ENCODE data around the gene FYCO1. TPM values are rescaled to one million over a fixed set of nuclear protein-coding genes. Genes with fewer than 3 reads are reported as not detected.

The FYCO1 gene
- total RNA-seq, 1 donor from 2014 or later = 40.9 TPM

- ATAC-seq (no peak), DNase-seq (no peak)
- Histone ChIP-seq H3K9me3 (no peaks in the 10 kb centered on the region), H3K36me3 (peaks cover 94% of the 10 kb centered on the region), H3K4me3 (no peak overlapping the region), H3K4me1 (peaks cover 26% of the 10 kb centered on the region), H3K27ac (no peak overlapping the region), H3K27me3 (ENCODE audit: low read depth) (no peaks in the 10 kb centered on the region)
- TF ChIP-seq CTCF (IDR thresholded peaks at IDR 0.05) = no peak
- intact Hi-C loops (cut with DNase I) = no loop called here
Measured at GRCh38 chr3:45974686-45975085, 20.9 kb downstream of the FYCO1 start.

- Histone ChIP-seq H3K27ac (peak overlapping the region; percentile 42), H3K4me1 (peaks cover 26% of the 10 kb centered on the region), H3K9me3 (no peaks in the 10 kb centered on the region), H3K27me3 (ENCODE audit: low read depth) (no peaks in the 10 kb centered on the region), H3K36me3 (peaks cover 96% of the 10 kb centered on the region), H3K4me3 (no peak overlapping the region)
- no peak for TF ChIP-seq CTCF (IDR thresholded peaks at IDR 0.05)
- DNase-seq (no peak), ATAC-seq (peak; percentile 85 to 87)
- intact Hi-C loops (cut with DNase I) = no loop called here
Measured at GRCh38 chr3:45972534-45973402, 22.9 kb downstream of the FYCO1 start.

- peak overlapping the region; percentile 14 for H3K27ac ChIP-seq
- no peaks in the 10 kb centered on the region for H3K27me3 ChIP-seq (ENCODE audit: low read depth)
- ATAC-seq (no peak), DNase-seq (no peak)
- TF ChIP-seq CTCF (IDR thresholded peaks at IDR 0.05) = no peak
- H3K9me3 ChIP-seq = no peaks in the 10 kb centered on the region
- H3K4me1 ChIP-seq = peaks cover 44% of the 10 kb centered on the region
- intact Hi-C loops (cut with DNase I) = no loop called here
- H3K36me3 ChIP-seq = peaks cover 97% of the 10 kb centered on the region
- H3K4me3 ChIP-seq = no peak overlapping the region
Measured at GRCh38 chr3:45969953-45970352, 25.7 kb downstream of the FYCO1 start.

- Histone ChIP-seq H3K9me3 (no peaks in the 10 kb centered on the region), H3K27ac (no peak overlapping the region), H3K36me3 (peaks cover 98% of the 10 kb centered on the region), H3K4me3 (no peak overlapping the region), H3K4me1 (peaks cover 44% of the 10 kb centered on the region), H3K27me3 (ENCODE audit: low read depth) (no peaks in the 10 kb centered on the region)
- ATAC-seq (no peak), DNase-seq (no peak)
- no peak for TF ChIP-seq CTCF (IDR thresholded peaks at IDR 0.05)
- intact Hi-C loops (cut with DNase I) = no loop called here
Measured at GRCh38 chr3:45969116-45969515, 26.5 kb downstream of the FYCO1 start.

- intact Hi-C loops (cut with DNase I) = no loop called here
- Histone ChIP-seq H3K4me3 (no peak overlapping the region), H3K9me3 (no peaks in the 10 kb centered on the region), H3K27me3 (ENCODE audit: low read depth) (no peaks in the 10 kb centered on the region), H3K27ac (no peak overlapping the region), H3K4me1 (peaks cover 44% of the 10 kb centered on the region), H3K36me3 (peaks cover 98% of the 10 kb centered on the region)
- no peak for DNase-seq
- no peak for TF ChIP-seq CTCF (IDR thresholded peaks at IDR 0.05)
- no peak for ATAC-seq
Measured at GRCh38 chr3:45968706-45969105, 26.9 kb downstream of the FYCO1 start.
